Measurements from ENCODE around the gene MKI67. TPM values are rescaled to one million over a fixed set of nuclear protein-coding genes. Genes with fewer than 3 reads are reported as not detected.

MKI67 gene
- total and polyA plus RNA-seq, 9 of the 15 experiments (the other 6 are each of a cell fraction or from before 2014, with no cell fraction given), result 11.8 to 86.5 (median 36.0) TPM

DNA sequence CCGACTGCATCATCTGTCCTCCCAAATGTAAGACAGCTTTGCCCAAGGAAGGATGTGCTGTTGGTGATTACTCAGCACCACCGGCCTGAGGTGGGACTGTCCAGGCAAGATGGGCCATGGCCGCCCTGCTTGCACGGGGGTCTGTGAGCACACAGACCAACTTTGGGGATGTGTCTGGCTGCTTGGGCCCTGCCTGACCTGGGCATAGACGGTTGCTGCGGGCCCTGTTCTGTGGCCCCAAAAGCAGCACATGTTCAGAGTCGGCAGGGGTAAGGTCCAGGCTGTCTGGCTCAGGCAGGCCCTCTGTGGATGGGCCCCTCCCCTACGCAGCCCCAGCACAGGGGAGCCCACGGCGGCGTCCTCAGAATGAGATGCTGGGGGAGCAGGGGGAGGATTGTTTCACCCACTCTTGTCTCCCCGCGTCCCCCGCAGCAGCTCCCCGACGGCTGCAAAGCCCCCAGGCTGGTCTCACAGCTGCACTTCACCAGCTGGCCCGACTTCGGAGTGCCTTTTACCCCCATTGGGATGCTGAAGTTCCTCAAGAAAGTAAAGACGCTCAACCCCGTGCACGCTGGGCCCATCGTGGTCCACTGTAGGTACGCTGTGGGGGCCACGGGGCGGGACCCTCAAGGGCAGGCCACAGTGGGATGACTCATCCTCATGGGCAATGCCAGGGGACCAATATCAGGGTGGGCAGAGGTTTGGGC, 58.4 kb downstream of the MKI67 start (continued):
- TF ChIP-seq, protein P1, sequence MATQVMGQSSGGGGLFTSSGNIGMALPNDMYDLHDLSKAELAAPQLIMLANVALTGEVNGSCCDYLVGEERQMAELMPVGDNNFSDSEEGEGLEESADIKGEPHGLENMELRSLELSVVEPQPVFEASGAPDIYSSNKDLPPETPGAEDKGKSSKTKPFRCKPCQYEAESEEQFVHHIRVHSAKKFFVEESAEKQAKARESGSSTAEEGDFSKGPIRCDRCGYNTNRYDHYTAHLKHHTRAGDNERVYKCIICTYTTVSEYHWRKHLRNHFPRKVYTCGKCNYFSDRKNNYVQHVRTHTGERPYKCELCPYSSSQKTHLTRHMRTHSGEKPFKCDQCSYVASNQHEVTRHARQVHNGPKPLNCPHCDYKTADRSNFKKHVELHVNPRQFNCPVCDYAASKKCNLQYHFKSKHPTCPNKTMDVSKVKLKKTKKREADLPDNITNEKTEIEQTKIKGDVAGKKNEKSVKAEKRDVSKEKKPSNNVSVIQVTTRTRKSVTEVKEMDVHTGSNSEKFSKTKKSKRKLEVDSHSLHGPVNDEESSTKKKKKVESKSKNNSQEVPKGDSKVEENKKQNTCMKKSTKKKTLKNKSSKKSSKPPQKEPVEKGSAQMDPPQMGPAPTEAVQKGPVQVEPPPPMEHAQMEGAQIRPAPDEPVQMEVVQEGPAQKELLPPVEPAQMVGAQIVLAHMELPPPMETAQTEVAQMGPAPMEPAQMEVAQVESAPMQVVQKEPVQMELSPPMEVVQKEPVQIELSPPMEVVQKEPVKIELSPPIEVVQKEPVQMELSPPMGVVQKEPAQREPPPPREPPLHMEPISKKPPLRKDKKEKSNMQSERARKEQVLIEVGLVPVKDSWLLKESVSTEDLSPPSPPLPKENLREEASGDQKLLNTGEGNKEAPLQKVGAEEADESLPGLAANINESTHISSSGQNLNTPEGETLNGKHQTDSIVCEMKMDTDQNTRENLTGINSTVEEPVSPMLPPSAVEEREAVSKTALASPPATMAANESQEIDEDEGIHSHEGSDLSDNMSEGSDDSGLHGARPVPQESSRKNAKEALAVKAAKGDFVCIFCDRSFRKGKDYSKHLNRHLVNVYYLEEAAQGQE (IDR thresholded peaks at IDR 0.05; ENCODE audit: borderline replicate concordance), result no peak
- TF ChIP-seq, protein P1 (CRISPR knock-in tag; IDR thresholded peaks at IDR 0.05; ENCODE audit: low read depth), result no peak
- TF ChIP-seq, protein P2, sequence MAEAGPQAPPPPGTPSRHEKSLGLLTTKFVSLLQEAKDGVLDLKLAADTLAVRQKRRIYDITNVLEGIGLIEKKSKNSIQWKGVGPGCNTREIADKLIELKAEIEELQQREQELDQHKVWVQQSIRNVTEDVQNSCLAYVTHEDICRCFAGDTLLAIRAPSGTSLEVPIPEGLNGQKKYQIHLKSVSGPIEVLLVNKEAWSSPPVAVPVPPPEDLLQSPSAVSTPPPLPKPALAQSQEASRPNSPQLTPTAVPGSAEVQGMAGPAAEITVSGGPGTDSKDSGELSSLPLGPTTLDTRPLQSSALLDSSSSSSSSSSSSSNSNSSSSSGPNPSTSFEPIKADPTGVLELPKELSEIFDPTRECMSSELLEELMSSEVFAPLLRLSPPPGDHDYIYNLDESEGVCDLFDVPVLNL (CRISPR knock-in tag; IDR thresholded peaks at IDR 0.05; ENCODE audit: low read depth), result no peak
- TF ChIP-seq ZNF318 (IDR thresholded peaks at IDR 0.05; ENCODE audit: borderline replicate concordance in 1 of 2, low read depth in 1 of 2) (no peak), SRSF1 (IDR thresholded peaks at IDR 0.05; ENCODE audit: low read depth, low read length) (no peak), GTF2E2 (tag; IDR thresholded peaks at IDR 0.05) (no peak), HDAC2 (IDR thresholded peaks at IDR 0.05) (no peak)

All from K562 (cell line).